ENCODE data around the gene GPN2.
A peak's percentile ranks its signal among the peaks of the same experiment; 100 is the strongest.
"Not testable (repeated sequence)": the region's sequence is repeated elsewhere in the genome, so short reads cannot be mapped to it uniquely, and the experiment has no call there.

Gene GPN2

DNA sequence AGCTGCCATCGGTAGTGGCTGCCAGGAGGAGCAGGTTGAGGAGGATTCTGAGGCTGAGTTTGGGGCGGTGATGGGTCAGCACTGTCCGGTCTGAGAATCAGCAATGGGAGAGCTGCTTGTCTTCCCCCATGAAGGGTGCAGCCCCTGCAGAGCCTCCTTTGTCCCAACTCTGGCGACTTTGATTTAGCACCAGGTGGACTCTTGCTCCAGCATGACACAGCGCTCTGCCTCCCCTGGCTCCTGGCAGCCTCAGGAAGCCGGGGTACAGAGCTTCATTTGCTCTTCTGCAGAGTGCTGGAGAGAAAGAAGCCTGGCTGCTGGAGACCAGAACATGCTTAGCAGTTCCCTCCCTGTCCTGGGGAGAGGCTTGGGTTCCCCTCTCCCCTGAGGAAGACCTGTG is 50.3 kb downstream of the GPN2 start:
- Mint-ChIP-seq H3K36me3 (ENCODE audit: low read depth) (peaks cover 43% of the 10 kb centered on the region), H3K27me3 (ENCODE audit: low read depth) (no peaks in the 10 kb centered on the region), H3K9me3 (no peaks in the 10 kb centered on the region), H3K4me3 (no peak overlapping the region), H3K4me1 (ENCODE audit: low read depth) (peaks cover 1% of the 10 kb centered on the region), H3K27ac (no peak overlapping the region)
- no peak for DNase-seq (ENCODE audit: low spot score)

DNA sequence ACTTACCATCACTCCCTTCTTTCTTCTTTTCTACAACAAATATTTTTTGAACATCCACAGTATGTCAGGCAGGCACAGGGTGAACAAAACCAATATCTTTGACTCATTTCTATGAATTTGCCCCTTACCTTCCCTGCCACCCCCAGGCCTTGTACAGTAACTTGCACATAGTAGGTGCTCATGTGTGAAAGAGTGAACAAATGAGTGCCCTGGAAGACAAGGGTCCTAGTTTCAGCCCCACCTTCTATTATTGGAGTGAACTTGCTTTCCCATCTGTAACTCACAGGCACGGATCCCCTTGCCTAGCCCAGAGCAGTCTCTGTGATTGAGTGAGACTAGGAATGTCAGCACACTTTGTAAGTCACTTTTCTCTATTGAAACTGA is 50.8 kb downstream of the GPN2 start:
- no peak for DNase-seq (ENCODE audit: low spot score)
- Mint-ChIP-seq H3K9me3 (no peaks in the 10 kb centered on the region), H3K36me3 (ENCODE audit: low read depth) (peaks cover 45% of the 10 kb centered on the region), H3K4me1 (ENCODE audit: low read depth) (peaks cover 6% of the 10 kb centered on the region), H3K27ac (no peak overlapping the region), H3K4me3 (no peak overlapping the region), H3K27me3 (ENCODE audit: low read depth) (no peaks in the 10 kb centered on the region)

DNA sequence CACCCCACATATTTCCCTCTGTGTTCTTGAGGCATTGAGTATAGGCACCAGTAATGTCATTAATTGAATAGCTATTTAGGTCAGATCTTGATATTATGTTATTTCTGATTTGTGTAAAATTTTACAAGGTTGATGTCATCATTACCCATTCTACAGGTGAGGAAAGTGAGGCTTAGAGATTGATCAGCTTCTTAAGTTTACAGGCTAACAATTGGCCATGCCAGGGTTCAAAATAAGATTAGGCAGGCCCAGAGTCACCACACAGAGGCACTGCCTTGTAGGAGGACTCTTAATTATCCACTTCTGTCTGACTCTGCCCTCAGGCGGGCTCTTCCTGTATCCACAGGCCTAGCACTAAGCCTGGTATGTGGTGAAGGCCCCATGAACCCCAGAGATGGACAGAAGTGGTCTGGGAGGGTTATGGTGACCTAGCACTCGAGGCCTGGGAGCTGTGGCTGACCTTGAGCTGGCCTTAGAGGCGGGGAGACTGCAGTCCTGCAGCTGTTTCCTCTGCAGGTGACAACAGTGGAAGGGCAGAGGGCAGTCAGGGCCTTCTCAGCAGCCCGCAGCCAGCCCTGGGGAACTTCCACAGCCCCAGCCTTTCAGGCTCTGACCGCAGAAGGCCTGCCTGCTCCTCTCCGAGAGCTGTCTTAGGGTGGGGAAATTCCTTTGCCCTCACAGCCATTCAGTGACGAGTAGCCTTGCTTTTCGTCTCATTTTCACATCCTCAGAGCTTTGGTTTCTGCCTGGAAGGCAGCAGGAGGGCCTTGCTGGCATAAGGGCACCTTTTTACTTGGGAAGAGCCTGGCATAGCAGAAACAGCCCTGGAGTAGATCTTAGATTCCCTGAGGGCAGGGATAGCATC is 51.4 kb downstream of the GPN2 start:
- DNase-seq (ENCODE audit: low spot score) = no peak
- peaks cover 48% of the 10 kb centered on the region for H3K36me3 Mint-ChIP-seq (ENCODE audit: low read depth)
- no peak overlapping the region for H3K27ac Mint-ChIP-seq
- peaks cover 12% of the 10 kb centered on the region for H3K4me1 Mint-ChIP-seq (ENCODE audit: low read depth)
- no peaks in the 10 kb centered on the region for H3K27me3 Mint-ChIP-seq (ENCODE audit: low read depth)
- no peak overlapping the region for H3K4me3 Mint-ChIP-seq
- no peaks in the 10 kb centered on the region for H3K9me3 Mint-ChIP-seq

DNA sequence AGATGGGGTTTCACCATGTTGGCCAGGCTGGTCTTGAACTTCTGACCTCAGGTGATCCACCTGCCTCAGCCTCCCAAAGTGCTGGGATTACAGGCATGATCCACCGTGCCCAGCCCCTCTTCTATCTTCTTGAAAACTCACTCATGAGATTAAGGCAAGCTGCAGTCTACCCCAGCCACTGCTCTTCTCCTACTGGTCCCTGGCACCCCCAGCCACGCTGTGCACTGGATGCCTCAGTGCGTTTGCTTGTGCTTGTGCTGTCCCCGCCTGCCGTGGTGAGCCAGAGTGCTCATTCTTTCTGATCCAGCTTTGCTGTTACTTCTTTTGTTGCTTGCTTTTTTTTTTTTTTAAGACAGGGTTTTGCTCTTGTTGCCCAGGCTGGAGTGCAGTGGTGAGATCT is 52.4 kb downstream of the GPN2 start:
- not testable (repeated sequence) for H3K4me3 Mint-ChIP-seq; H3K9me3 Mint-ChIP-seq; DNase-seq (ENCODE audit: low spot score); H3K27me3 Mint-ChIP-seq (ENCODE audit: low read depth)
- peaks cover 23% of the 10 kb centered on the region for H3K4me1 Mint-ChIP-seq (ENCODE audit: low read depth)
- peak overlapping the region; percentile 61 for H3K27ac Mint-ChIP-seq
- H3K36me3 Mint-ChIP-seq (ENCODE audit: low read depth) = peaks cover 56% of the 10 kb centered on the region

DNA sequence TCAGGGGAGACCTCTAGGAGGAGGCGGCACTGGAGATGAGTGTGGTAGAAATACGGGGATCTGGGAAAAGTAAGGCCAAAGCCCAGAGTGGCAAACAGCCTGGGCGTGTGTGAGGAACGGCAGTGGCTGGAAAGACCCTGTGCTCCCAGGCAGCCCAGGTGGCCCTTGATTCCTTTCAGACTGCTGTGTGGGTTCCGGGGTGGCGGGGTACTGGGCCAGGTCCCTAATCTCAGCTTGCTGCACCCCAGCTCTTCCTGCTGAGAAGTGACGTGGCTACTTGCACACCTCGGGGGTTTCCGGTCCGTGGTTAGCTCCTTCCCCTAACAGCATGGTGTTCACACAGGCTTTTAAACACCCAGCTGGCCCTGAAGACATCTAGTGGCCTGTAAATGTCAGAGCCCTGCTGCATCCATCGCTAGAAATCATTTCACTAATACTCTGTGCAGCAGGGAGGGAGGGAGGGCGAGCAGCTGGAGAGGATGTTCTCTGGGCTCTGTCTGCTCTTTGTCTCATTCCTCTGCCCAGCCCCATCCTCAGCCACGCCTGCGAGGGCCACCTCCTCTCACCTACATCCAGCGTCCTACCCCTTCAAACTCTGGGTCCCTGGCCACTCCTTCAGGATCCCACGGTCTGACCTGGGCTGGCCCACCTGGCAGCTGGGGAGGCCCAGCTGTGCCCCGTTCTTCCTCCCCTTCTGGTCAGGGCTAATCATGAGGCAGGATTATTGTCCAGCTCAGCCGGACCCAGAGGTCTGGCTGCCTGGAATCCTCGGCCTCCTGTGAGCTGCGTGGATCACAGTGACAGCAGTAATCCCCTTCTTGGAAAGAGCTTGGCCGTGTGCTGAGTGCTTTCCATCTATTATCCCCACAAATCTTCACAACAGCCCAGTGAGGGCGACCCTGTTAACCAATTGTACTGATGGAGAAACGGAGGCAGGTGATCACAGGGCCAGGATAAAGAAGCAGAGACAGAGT is 56.4 kb downstream of the GPN2 start:
- DNase-seq (ENCODE audit: low spot score) = peak; percentile 86
- H3K9me3 Mint-ChIP-seq = no peaks in the 10 kb centered on the region
- peaks cover 60% of the 10 kb centered on the region for H3K36me3 Mint-ChIP-seq (ENCODE audit: low read depth)
- H3K27ac Mint-ChIP-seq = peak overlapping the region; percentile 99
- H3K4me3 Mint-ChIP-seq = peak overlapping the region; percentile 86
- no peaks in the 10 kb centered on the region for H3K27me3 Mint-ChIP-seq (ENCODE audit: low read depth)
- peaks cover 53% of the 10 kb centered on the region for H3K4me1 Mint-ChIP-seq (ENCODE audit: low read depth)

DNA sequence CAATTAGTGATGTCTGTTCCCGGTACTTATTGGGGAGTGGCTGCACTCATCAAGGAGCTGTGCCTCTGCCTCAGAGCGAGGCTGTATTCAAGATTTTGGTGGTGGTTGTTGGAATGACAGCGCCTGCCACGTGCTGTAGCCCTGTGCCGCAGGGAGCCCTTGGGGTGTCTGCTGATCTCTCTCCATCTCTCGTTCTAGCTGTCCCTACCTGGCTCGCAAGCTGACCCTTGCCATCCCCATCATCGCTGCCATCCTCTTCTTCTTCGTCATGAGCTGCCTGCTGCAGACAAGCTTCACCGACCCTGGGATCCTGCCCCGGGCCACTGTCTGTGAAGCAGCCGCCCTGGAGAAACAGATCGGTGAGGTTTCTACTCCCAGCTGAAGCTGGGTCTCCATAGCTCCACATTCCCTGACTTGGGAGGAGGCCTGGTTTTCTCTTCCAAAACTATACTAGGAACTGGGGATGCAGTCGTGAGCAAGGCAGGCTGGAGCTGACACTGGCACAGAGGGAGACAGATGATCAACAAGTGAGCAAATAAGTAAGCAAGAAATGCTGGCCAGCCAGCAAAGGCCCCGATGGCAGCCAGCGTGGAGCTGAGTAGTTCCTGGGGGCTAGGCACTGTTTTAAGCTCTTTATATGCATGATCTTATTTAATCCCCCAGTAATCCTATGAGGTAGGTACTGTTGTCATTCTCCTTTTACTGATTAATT is 57.7 kb downstream of the GPN2 start:
- H3K36me3 Mint-ChIP-seq (ENCODE audit: low read depth) = peaks cover 61% of the 10 kb centered on the region
- H3K27ac Mint-ChIP-seq = peak overlapping the region; percentile 99
- peaks cover 65% of the 10 kb centered on the region for H3K4me1 Mint-ChIP-seq (ENCODE audit: low read depth)
- DNase-seq (ENCODE audit: low spot score) = no peak
- H3K9me3 Mint-ChIP-seq = no peaks in the 10 kb centered on the region
- no peaks in the 10 kb centered on the region for H3K27me3 Mint-ChIP-seq (ENCODE audit: low read depth)
- H3K4me3 Mint-ChIP-seq = peak overlapping the region; percentile 86

DNA sequence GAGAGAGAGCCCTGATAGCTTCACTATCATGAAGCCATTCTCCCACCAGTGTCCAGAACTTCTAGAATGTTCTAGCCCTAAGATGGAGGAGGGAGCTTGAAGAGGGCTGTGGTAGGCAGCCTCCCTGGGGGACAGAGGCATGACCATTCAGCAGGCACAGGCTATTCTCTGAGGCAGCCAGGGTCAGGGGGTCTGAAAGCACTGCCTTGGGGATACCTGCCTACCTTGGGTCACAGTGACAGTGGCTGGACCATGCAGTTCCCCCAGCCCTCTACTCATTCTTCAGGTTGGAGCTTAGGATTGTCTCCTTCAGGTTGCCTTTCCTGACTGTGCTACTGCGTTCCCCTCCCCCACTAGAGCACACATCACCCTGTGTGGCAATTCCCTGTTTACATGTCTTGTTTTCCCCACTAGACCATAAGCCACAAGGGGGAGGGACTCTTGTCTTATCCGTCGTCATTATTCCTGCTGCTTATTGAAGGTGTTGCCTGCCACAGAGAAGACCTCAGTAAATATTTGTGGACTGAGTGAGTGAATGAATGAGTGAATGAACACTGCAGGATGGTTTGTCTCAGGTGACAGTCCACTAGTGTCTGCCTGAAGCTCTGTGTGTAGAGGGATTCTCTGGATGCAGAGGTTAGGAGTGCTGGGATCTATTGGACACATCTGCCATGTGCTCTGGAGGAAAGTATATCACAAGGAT is 58.4 kb downstream of the GPN2 start:
- Mint-ChIP-seq H3K27me3 (ENCODE audit: low read depth) (no peaks in the 10 kb centered on the region), H3K9me3 (no peaks in the 10 kb centered on the region), H3K27ac (peak overlapping the region; percentile 99), H3K4me3 (no peak overlapping the region), H3K4me1 (ENCODE audit: low read depth) (peaks cover 66% of the 10 kb centered on the region), H3K36me3 (ENCODE audit: low read depth) (peaks cover 62% of the 10 kb centered on the region)
- no peak for DNase-seq (ENCODE audit: low spot score)

DNA sequence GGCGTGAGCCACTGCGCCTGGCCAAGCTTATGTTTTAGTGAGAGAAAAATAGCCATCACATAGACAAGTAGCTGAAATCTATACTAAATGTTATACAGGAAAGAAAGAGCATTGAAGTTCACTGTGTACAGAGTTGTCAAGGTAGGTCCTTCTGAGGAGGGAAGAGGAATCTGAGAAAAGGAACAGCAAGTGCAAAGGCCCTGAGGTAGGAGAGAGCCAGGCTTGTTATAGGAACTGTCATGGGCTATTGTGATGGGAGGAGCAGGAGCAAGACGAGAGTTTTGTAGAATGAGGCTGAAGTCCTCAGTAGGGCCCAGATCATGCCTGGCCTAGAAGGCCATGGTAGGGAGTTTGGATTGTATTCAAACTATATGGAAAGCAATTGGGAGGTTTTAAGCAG is 59.0 kb downstream of the GPN2 start:
- Mint-ChIP-seq H3K4me1 (ENCODE audit: low read depth) (peaks cover 66% of the 10 kb centered on the region), H3K4me3 (no peak overlapping the region), H3K9me3 (no peaks in the 10 kb centered on the region), H3K27ac (peak overlapping the region; percentile 60), H3K27me3 (ENCODE audit: low read depth) (no peaks in the 10 kb centered on the region), H3K36me3 (ENCODE audit: low read depth) (peaks cover 59% of the 10 kb centered on the region)
- DNase-seq (ENCODE audit: low spot score) = no peak

DNA sequence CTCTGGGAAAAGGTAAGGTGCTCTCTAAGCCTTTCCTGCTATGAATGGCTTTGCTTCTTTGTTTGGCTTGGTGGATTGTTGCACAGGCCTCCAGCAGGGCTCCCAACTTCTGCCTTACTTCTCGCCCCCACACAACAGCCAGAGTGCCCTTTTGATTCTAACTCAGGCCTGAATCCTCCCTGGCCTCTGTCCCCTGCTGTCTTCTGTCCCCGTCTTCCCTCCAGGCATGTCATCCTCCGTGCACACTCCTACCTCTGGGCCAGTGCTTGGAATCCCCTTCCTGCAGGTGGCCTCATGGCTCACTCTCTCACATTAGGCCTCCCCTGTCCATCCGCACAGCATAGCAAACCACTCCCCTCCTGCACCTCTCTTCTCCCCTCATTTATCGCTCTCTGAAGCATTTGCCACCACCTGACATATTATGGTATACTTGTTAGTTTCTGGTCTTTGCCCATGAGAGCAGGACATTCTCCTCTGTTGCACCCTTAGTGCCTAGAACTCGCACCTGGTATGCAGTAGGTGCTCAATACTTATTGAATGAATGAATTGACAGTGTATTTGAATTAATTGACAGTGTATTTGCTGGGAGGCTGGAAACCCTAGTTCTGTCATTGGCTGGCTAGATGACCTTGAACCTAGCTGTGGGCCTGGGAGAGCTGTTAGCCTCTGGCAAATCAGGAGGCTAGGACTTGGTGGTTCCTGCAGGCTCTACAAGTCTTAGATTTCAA is 60.7 kb downstream of the GPN2 start:
- H3K4me3 Mint-ChIP-seq = peak overlapping the region; percentile 97
- H3K27me3 Mint-ChIP-seq (ENCODE audit: low read depth) = no peaks in the 10 kb centered on the region
- peaks cover 63% of the 10 kb centered on the region for H3K4me1 Mint-ChIP-seq (ENCODE audit: low read depth)
- peaks cover 47% of the 10 kb centered on the region for H3K36me3 Mint-ChIP-seq (ENCODE audit: low read depth)
- DNase-seq (ENCODE audit: low spot score) = no peak
- H3K27ac Mint-ChIP-seq = peak overlapping the region; percentile 91
- no peaks in the 10 kb centered on the region for H3K9me3 Mint-ChIP-seq

DNA sequence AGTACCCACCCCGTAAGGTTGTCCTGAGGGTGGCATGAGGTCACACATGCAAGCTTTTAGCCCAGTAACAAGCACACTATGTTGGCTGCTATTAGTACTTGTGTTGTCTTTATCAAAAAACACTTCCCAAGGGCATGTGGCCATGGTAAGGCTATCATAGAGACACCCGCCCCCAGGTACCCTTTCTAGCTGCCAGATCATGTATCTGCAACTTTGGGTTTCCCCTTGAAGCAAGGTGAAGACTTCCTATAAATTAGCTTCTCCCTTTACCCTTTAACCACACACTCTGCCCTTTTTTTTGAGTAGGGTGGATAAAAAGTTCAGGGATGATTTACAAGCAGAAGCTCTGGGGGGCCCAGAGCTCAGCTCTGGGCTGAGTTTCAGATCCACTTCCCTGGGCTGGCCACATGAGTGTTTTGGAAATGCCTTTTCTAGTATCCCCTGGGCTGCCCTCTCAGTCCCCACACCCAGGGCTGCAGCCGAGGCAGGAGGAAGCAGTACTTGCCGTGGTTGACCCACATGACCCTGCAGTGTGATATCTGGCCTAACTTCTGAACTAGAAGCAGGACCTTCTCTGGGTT is 61.6 kb downstream of the GPN2 start:
- peak; percentile 32 for DNase-seq (ENCODE audit: low spot score)
- Mint-ChIP-seq H3K4me1 (ENCODE audit: low read depth) (peaks cover 54% of the 10 kb centered on the region), H3K27me3 (ENCODE audit: low read depth) (no peaks in the 10 kb centered on the region), H3K27ac (peak overlapping the region; percentile 91), H3K9me3 (no peaks in the 10 kb centered on the region), H3K4me3 (peak overlapping the region; percentile 97), H3K36me3 (ENCODE audit: low read depth) (peaks cover 40% of the 10 kb centered on the region)

DNA sequence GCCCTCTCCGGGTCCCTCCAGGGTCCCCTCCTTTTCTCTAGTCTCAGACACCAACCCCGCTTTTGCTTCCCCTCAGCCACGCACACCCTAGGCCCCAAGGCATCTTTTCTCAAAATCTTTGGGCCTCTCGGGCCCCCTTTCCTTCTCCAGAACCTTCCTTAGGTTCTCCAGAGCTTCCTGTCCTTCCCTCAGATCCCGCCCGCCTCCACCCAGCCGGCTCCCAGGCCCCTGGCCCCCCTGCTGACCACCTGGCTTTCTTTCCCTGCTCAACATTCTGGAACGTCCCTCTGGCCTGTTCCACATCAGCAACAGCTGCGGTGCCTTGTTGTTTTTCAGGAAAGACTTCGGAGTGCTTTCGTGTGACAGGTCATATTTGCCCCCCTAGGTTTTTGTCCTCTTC is 62.4 kb downstream of the GPN2 start:
- Mint-ChIP-seq H3K27ac (peak overlapping the region; percentile 91), H3K4me1 (ENCODE audit: low read depth) (peaks cover 49% of the 10 kb centered on the region), H3K4me3 (peak overlapping the region; percentile 97), H3K27me3 (ENCODE audit: low read depth) (no peaks in the 10 kb centered on the region), H3K36me3 (ENCODE audit: low read depth) (peaks cover 33% of the 10 kb centered on the region), H3K9me3 (no peaks in the 10 kb centered on the region)
- DNase-seq (ENCODE audit: low spot score) = no peak

DNA sequence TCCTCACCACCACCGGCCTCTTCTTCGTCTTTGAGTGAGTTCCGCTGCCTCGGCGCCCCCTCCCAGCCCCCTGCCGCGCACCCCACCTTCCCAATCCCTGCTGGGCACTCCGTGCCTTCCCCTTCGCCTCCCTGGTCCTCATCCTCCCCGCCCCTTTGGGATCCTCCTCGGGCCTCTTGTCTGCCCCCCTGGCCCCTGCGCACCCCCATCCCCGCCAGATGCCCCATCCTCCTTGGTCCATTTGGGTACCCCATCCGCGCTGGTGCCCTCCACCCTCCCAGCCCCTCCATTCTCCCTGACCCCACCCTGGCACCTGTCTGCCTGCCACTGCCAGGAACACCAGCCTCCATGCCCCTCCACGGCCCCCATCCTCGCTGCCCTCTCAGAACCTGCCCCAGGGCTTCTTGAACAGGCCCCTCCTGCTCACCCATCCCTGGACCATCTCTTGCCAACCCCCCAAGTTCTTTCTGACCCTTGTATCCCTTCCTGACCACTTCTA is 62.9 kb downstream of the GPN2 start:
- H3K4me1 Mint-ChIP-seq (ENCODE audit: low read depth) = peaks cover 44% of the 10 kb centered on the region
- H3K27me3 Mint-ChIP-seq (ENCODE audit: low read depth) = no peaks in the 10 kb centered on the region
- no peak for DNase-seq (ENCODE audit: low spot score)
- peak overlapping the region; percentile 91 for H3K27ac Mint-ChIP-seq
- peaks cover 29% of the 10 kb centered on the region for H3K36me3 Mint-ChIP-seq (ENCODE audit: low read depth)
- no peaks in the 10 kb centered on the region for H3K9me3 Mint-ChIP-seq
- peak overlapping the region; percentile 97 for H3K4me3 Mint-ChIP-seq
